Left ventricle myocardium inferior (tissue), 1 donor: ENCODE measurements around the gene TSPAN4. TPM values are rescaled to one million over a fixed set of nuclear protein-coding genes. Genes with fewer than 3 reads are reported as not detected.
A peak's percentile ranks its signal among the peaks of the same experiment; 100 is the strongest.

Experiments used
- DNase-seq: peaks from one replicate; pipeline ENCODE4 v3.0.0-alpha.2; 2020
- H3K27ac ChIP-seq: fragments of 200-600 bp; replicated peaks from 2 replicates; pipeline ENCODE4 v1.8.0; 2021
- H3K27me3 ChIP-seq: fragments of 200-600 bp; 2 replicates; pipeline ENCODE4 v1.8.0; 2021; ENCODE audit warnings: low read depth
- H3K36me3 ChIP-seq: fragments of 200-600 bp; 2 replicates; pipeline ENCODE4 v1.8.0; 2021
- H3K4me1 ChIP-seq: fragments of 200-600 bp; 2 replicates; pipeline ENCODE4 v1.8.0; 2021
- H3K4me3 ChIP-seq: fragments of 200-600 bp; 2 replicates; pipeline ENCODE4 v1.8.0; 2021; ENCODE audit warnings: mild to moderate bottlenecking, moderate library complexity
- H3K9me3 ChIP-seq: fragments of 200-600 bp; replicated peaks from 2 replicates; pipeline ENCODE4 v1.8.0; 2021
- intact Hi-C: fragments of 100-400 bp; cut with micrococcal nuclease; formaldehyde crosslinking; loops from one replicate; pipeline ENCODE4 v1.11.0; 2022
- total RNA-seq: library from RNA; stranded (reverse); fragmentation: NEBNext Ultra II Directional; extraction: Animal tissue kit (Norgen Biotek cat#: 25700); gene quantifications from one replicate; pipeline ENCODE4 v1.2.1, GENCODE V29; 2021
- TF ChIP-seq, protein P1 (sequence below): fragments of 200-600 bp; IDR thresholded peaks from 2 replicates; pipeline ENCODE4 v1.8.0; 2021; ENCODE audit warnings: antibody characterized with exemption, mild to moderate bottlenecking, borderline replicate concordance
- donor health status: DM: no; HTN: yes; CAD: no; lungs with severe emphysema.

The TSPAN4 gene
- total RNA-seq, 1 donor from 2014 or later: 33.0 TPM

DNA sequence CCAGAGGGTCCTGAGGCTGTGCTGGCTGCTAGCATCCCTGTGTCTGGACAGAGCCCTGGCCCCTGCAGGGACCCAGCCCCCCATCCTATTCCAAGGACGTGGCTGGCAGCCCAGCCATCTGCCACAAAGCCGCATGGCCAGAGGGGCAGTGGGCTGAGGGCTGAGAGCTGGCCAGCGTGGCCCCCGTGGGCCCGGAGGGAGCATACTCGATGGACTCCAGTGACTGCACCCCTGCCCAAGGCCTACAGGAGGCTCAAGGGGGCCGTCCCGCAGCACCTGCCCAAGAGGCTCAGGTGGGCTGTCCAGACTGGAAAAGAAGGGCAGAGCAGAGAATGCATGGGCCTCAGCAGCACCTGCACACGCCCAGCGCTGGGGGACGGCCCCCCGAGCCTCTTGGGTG, 13.1 kb downstream of the TSPAN4 start:
- intact Hi-C loops: no loop called here
- TF ChIP-seq, protein P1, sequence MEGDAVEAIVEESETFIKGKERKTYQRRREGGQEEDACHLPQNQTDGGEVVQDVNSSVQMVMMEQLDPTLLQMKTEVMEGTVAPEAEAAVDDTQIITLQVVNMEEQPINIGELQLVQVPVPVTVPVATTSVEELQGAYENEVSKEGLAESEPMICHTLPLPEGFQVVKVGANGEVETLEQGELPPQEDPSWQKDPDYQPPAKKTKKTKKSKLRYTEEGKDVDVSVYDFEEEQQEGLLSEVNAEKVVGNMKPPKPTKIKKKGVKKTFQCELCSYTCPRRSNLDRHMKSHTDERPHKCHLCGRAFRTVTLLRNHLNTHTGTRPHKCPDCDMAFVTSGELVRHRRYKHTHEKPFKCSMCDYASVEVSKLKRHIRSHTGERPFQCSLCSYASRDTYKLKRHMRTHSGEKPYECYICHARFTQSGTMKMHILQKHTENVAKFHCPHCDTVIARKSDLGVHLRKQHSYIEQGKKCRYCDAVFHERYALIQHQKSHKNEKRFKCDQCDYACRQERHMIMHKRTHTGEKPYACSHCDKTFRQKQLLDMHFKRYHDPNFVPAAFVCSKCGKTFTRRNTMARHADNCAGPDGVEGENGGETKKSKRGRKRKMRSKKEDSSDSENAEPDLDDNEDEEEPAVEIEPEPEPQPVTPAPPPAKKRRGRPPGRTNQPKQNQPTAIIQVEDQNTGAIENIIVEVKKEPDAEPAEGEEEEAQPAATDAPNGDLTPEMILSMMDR: no peak
- no peaks in the 10 kb centered on the region for H3K36me3 ChIP-seq
- no peak overlapping the region for H3K4me3 ChIP-seq
- no peaks in the 10 kb centered on the region for H3K9me3 ChIP-seq
- DNase-seq: no peak
- no peak overlapping the region for H3K27ac ChIP-seq
- H3K4me1 ChIP-seq: peaks cover 82% of the 10 kb centered on the region
- H3K27me3 ChIP-seq: no peaks in the 10 kb centered on the region

DNA sequence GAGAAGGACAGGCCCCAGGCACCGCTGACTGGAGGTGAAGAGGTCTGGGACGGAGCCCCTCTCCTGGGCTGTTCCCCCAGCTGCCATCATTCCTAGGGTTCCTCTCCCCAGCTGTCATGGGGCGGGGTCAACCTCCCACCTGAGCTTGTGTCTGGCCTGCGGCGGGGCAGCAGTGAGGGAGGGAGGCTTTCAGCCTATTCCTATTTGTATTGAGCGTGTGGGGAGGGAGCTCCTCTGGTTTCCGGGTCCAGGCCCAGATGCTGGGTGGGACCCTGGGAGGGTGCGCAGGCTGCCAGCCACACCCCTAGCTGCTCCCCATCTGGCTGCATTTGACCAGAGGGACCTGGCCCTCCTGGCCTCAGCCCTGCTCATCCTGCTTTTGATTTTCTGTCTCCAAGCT, 13.7 kb downstream of the TSPAN4 start:
- no peaks in the 10 kb centered on the region for H3K27me3 ChIP-seq
- no peaks in the 10 kb centered on the region for H3K9me3 ChIP-seq
- no peak overlapping the region for H3K4me3 ChIP-seq
- TF ChIP-seq, protein P1: no peak
- no peaks in the 10 kb centered on the region for H3K36me3 ChIP-seq
- peaks cover 79% of the 10 kb centered on the region for H3K4me1 ChIP-seq
- no peak for DNase-seq
- H3K27ac ChIP-seq: peak overlapping the region; percentile 5
- intact Hi-C loops: no loop called here

DNA sequence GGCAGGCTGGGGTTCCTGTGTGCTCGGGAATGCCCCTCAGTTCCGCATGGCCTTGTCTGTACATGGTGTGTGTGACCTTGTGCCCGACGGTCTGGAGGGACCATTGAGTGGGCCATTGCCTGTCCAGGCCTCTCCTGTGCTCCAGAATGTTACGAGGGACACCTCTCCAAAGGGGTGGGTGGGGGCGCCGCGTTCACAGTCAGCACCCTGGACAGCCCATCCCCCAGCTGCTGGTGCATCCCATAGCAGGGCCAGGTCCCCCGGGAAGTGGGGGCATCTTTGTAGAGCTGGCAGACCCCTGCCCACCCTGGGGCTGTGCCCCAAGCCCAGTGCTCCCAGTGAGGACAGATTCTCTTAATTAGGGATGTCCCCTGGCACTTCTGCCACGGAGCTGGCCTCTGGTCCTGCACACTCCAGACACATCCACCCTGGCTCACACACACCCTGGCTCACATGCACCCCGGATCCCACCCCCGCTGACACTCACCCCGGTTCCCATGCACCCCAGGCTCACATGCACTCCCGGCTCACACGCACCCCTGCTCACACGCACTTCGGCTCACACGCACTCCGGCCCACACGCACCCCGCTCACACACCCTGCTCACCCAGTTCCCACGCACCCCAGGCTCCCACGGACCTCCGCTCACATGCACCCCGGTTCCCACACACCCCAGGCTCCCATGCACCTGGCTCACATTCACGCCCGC, 15.6 kb downstream of the TSPAN4 start:
- Histone ChIP-seq H3K4me1 (peaks cover 73% of the 10 kb centered on the region), H3K4me3 (no peak overlapping the region), H3K36me3 (peaks cover 7% of the 10 kb centered on the region), H3K27ac (no peak overlapping the region), H3K9me3 (no peaks in the 10 kb centered on the region), H3K27me3 (no peaks in the 10 kb centered on the region)
- TF ChIP-seq, protein P1: no peak
- intact Hi-C loops: no loop called here
- DNase-seq: no peak

DNA sequence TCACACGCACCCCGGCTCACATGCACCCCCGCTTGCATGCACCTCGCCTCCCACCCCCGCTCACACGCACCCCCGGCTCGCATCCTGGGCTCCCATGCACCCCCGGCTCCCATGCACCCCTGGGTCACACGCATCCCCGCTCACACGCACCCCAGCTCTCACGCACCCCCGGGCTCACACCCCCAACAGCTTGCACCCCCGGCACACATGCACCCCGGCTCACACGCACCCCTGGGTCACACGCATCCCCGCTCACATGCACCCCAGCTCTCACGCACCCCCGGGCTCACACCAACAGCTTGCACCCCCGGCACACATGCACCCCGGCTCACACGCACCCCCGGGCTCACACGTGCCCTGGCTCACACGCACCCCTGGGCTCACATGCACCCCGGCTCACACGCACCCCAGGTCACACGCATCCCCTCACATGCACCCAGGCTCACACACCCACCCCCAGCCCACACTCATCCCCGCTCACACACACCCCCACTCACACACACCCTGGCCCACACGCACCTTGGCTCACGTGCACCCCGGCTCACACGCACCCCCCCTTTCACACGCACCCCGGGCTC, 16.2 kb downstream of the TSPAN4 start:
- intact Hi-C loops: no loop called here
- peaks cover 66% of the 10 kb centered on the region for H3K4me1 ChIP-seq
- H3K27ac ChIP-seq: no peak overlapping the region
- TF ChIP-seq, protein P1: no peak
- no peaks in the 10 kb centered on the region for H3K9me3 ChIP-seq
- H3K27me3 ChIP-seq: no peaks in the 10 kb centered on the region
- no peak for DNase-seq
- no peak overlapping the region for H3K4me3 ChIP-seq
- peaks cover 13% of the 10 kb centered on the region for H3K36me3 ChIP-seq

DNA sequence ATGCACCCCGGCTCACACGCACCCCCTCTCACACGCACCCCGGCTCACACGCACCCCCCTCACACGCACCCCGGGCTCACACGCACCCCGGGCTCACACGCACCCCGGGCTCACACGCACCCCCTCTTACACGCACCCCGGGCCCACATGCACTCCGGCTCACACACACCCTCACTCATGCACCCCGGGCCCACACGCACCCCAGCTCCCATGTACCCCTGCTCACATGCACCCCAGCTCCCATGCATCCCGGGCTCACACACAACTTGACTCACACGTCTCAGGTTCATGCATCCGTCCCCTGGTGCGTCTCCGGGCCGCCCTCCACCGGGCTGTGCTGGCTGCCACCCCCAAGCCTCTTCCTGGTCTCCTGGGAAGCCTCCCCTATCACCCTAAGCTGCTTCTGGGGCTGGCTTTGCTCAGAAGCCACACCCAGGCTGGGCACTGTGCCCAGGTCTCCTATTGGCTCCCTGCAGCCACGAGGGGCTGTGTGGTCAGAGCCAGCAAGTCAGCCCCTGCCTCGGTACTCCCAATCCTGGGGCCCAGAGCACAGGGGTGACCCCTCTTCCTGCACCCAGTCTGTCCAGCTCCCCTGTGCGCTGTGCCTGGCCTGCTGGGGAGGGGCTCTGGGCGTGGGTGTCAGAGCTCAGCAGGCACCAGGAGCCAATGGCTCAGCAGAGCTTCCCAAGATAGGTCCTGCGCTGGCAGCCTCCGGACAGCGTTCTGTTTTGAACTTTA, 16.9 kb downstream of the TSPAN4 start:
- H3K4me1 ChIP-seq: peaks cover 60% of the 10 kb centered on the region
- DNase-seq: peak; percentile 81
- intact Hi-C loops: no loop called here
- H3K36me3 ChIP-seq: peaks cover 20% of the 10 kb centered on the region
- TF ChIP-seq, protein P1: no peak
- no peaks in the 10 kb centered on the region for H3K27me3 ChIP-seq
- peak overlapping the region; percentile 50 for H3K27ac ChIP-seq
- no peaks in the 10 kb centered on the region for H3K9me3 ChIP-seq
- H3K4me3 ChIP-seq: peak overlapping the region; percentile 39
